ENCODE measurements around the gene STN1.
A peak's percentile ranks its signal among the peaks of the same experiment; 100 is the strongest.

Gene STN1

DNA sequence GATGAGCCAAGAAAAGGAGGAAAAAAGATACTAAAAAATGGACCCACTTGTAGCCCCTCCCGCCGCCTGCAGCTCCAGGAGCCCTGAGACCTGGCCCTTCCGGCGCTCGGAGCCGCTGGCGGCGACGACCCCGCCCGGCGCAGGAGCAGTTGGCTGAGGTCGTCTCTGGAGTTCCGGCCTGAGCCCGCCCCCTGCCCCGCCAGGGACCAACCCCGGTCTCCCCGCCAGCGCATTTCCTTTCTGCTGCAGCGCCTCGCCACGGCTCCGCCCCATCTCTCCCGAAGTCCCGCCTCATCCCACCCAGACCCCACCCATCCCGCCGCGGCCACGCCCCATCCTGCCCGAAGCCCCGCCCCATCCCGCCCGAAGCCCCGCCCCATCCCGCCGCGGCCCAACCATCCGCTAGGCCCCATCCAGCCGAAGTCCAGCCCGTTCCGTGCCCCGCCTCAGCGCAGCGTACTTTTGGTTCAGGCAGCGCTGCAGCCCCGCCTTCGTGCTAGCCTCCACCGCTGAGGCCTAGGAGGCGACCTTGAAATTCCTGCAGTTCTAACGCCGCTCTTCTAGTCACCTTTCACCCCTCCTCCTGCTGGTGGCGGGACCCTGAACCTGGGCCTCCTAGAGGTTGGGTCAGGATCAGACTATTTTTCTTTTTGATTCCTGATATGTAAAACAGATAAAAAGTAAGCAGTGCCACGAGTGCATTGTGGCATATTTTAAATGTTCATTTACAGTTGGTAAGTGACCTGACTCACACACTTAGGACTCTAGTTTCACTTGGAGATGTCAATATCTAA is at the start of gene STN1:
Gene STN1, minus strand, starts transcription at position 132 of the 794 bp plus-strand sequence. CDS start 590 bp downstream, outside the sequence.
- peak; percentile 94 for DNase-seq

- peak; percentile 17 for DNase-seq
Measured at GRCh38 chr10:103967448-103968071, 49.6 kb upstream of the STN1 start.

DNA sequence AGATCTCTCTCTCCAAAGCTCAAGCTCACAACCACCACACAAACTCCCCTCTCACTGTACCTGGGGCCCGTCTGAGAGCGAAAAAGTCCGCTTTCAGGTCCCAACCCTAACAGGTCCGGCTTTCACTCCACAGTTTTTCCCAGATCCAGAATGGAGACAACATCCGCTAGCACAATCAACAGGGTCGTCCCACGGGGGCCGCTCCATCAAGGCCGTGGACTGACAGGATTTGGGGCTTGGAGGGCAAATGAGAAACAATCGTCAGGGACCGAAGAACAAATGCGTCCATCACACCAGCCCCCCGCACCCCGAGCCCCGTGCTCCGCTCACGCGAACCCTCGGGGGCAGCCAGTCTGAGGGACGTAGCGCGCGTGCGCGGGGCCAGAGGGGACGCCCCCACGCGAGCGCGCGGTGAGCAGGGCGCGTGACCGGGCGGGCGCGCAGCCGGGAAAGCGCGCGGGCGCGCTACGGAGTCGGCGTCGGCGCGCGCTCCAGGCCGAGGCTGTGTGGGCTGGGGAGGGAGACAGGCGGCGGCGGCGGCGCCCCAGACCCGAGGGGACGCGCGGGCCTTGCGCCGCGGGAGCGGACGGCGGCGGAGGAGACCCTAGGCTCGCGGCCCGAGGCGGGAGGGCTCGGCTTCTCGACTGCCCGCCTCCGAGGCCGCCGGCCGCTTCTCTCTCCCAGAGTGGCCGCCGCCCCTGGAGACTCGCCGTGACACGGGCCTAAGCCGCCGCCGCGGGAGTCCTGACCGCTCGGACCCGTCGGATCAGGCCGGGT is 48.9 kb upstream of the STN1 start, which contains the start of gene SLK:
Gene SLK, plus strand, starts transcription at position 470 of the 777 bp plus-strand sequence. CDS start 606 bp downstream, outside the sequence.
- DNase-seq: peak; percentile 86

- DNase-seq: no peak
Measured at GRCh38 chr10:103960103-103960502, 42.1 kb upstream of the STN1 start.

DNA sequence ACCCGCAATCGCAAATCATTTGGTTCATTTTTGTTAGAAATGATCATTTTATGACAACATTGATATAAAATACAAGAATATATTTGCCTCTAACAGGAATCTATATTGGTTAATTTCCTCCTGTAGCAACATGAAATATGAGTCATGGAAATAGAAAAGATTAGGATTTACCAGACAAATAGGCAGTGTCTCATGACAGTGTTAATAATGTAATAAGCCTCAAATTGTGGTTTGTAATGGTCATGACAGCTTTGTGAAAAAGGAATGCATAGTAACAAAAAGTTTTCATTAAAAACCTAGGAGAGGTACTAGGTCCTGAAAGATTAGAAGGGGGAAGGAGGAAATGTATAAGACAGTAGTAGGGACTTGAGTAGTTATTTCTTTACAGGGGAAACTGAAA is 41.0 kb upstream of the STN1 start:
- no peak for DNase-seq

DNA sequence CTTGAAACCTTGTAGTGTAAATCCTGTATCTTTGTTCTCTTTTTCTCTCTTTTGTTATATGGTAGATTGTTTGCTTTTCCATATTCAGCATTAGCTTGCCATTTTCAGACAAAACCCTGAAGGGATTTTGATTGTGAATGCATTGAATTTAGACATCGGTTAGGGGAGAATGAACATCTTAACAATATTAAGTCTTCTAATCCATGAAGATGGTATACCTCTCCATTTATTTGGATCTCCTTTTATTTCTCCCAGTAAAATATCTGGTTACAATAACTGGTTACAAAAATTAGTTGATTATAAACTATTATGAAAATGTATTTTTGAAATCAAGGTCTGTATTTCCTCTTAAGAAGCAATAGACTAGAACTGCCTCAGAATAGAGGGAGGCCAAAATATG is 36.6 kb upstream of the STN1 start:
- DNase-seq: no peak

- no peak for DNase-seq
Measured at GRCh38 chr10:103951942-103952341, 34.0 kb upstream of the STN1 start.

DNA sequence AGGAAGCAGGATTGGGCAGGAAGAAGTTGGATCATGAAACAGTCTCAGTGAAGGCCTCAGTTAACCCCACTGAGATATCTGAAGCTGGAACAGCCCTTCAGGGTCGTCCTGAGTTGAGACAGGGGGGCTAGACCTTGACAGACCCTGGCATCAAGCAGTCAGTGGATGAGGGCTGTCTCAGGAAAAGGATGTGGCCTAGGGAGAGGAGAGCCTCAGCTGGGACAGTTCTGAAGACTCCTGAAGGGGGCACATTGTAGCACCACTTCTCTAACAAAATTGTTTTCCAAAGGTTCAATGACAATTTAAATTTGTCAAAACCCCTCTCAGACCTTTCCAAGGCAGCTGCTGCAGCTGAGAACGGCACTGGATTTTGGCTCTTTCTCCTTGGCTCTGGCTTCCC is 33.2 kb upstream of the STN1 start:
- no peak for DNase-seq

GRCh38 chr10:103949728-103950127 is 31.7 kb upstream of the STN1 start:
- no peak for DNase-seq

GRCh38 chr10:103947799-103948516 is 30.0 kb upstream of the STN1 start:
- no peak for DNase-seq

DNA sequence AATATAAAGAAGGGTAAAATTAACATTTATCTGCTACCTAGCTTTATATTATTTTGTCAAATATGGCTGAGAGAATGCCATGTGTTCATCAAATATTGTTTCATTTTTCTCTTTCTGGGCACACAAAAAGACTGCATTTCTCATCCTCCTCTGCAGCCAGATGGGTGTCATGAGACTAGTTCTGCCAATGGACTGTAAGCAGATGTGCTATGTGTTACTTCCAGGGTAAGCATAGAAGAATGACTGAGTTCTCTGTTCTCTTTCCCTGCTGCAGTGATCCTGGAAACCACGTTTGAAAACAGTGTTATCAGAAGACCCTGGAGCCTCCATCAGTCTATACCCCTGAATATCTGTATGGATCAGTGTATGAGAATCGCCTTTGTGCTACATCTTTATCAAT is 24.9 kb upstream of the STN1 start:
- DNase-seq: no peak

DNA sequence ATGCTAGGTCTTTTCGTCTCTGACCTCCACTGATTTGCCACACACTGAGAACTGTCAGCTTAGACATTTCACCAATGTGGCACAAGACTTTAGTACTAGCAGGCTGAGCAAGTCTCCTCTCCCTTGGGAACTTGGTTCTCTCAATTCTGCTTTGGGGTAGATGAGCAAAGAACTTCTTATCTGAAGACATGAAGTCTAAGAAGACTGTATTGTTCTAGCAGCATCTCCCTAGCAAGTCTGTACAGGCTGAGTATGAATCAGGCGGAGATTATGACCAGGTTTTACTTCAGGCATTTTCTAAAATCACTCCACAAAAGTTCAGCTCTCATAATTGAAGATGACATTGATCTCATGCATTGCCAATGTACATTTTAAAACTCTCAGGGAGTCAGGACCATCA is 23.8 kb upstream of the STN1 start:
- DNase-seq: no peak

DNA sequence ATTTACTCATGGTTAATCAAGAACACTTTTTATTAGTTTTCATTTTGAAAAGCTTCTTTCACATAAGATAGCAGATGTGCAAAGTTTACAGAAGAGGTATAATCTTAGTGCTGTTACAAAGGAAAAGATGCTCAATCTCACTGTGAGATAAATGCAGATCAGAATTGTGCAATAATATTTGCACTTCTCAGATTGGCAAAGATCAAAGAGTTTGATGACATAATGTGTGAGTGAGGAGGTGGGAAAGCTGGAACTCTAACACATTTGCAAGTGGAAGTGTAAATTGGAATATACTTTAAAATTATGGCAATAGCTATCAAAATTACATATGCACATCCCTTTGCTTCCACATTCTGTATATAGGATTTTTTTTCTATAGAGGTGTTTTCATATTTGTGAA is 21.5 kb upstream of the STN1 start:
- no peak for DNase-seq

DNA sequence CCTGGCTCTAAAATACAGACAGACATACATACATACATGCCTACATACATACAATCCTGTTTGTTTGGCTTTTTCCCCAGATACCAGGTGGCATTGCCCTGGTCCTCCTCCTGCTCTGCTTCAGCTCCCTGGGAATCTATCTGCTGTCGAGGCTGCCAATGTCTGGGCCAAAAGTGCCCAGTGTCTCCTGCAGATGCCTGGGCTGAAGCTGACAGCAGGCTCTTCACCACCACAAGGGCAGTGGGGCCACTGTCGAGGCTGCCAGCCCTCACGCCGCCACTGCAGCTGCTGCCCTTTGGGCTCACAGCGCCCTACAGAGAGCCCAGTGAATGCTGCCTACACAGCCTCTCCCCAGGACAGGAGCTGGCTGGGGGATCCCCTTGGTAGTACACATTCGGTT is 18.0 kb upstream of the STN1 start:
- no peak for DNase-seq

- no peak for DNase-seq
Measured at GRCh38 chr10:103934308-103934707, 16.3 kb upstream of the STN1 start.

GRCh38 chr10:103933557-103934121 is 15.7 kb upstream of the STN1 start:
- DNase-seq: no peak

DNA sequence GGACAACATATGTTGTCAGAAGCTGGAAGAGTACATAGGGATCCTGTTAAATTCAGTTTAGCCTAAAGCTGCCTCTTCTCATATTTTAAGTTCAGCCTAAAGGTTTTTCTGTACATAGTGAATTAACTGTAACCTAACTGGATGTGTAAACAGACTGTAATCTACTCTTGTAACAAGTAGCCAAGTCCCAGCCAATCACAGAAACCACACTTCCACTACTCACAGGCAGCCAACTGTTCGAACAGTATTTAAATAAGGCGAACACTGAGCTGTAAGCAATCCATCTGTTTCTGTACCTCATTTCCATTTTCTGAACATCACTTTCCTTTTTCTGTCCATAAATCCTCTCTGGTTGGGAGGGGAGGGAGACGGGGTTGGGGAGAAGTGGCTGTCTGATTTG is 15.0 kb upstream of the STN1 start:
- no peak for DNase-seq

DNA sequence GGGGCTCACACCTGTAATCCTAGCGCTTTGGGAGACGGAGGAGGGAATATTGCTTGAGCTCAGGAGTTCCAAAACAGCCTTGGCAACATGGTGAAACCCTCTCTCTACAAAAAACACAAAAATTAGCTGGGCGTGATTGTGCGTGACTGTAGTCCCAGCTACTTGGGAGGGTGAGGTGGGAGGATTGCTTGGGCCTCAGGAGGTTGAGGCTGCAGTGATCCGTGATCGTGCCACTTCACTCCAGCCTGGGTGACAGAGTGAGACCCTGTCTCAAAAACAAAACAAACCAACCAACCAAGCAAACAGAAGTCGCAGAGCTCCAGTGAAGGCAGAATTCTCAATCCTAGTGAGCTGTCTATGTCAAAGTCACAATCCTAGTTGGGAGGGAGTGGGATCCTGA is 14.3 kb upstream of the STN1 start:
- no peak for DNase-seq

- DNase-seq: no peak
Measured at GRCh38 chr10:103931603-103932002, 13.6 kb upstream of the STN1 start.

DNA sequence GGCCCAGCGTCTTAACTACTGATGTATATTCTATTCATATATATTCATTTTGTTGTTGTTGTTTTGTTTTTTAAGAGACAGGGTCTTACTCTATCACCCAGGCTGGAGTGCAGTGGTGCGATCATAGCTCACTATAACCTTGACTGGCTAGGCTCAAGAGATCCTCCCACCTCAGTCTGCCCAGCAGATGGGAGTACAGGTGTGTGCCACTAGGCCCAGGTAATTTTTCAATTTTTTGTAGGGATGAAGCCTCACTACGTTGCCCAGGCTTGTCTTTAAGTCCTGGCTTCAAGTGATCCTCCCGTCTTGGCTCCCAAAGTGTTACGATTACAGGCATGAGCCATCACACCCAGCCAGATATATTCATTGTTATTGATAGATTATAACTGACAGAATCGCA is 12.9 kb upstream of the STN1 start:
- DNase-seq: no peak

DNA sequence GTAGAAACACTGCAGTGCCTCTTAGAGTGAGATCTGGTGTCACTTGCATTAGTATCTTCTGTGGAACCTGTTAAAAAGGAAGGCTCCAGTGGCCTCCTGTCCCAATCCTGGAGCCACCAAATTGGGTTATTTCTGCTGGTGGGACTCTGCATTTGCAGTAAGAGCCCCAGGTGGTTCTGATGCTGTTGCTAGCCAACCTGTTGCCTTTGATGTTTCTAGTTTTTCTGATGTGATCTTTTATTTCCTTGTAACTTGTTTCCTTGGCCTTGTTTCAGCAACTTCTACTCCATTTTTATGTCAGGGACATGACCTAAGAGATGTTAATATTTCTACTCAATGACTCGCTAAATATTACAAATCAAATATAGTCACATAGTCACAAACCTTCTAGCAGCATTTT is 12.5 kb upstream of the STN1 start:
- no peak for DNase-seq

DNA sequence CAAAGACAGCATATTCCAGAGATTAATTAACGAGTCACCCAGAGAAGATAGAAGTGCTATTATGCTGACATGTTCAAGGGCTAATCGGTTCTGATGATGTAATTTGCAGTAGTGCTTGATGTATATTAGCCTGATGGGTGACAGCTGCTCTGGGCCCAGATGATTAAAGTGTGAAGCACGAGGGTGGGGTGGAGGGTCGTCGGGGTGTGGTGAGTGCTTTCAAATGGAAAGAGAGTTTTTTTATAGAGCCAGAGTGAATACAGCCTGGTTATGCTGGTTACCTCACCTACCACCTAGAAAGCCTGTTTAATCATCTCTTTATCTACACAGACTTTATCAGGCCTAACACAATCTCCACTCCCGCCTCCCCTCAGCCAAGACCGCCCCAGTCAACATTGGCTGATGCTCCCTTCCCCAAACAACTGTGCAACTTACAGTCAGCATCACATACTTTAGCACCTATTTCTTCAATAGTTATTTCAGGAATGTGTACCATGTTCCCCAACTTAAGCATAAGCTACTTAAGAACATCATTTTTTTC is 11.5 kb upstream of the STN1 start:
- DNase-seq: no peak

All from CD4-positive, alpha-beta T cell treated with Interleukin-21 for 1 hour (primary cell).